Vagina (tissue), 2 donors: ENCODE measurements around the gene ZBTB5.

ENCODE experiments used
- CTCF ChIP-seq, 3 experiments: fragments of 450-650 bp in 2 of 3; fragments of 200-600 bp in 1 of 3; sonication (generic) in 1 of 3; IDR thresholded peaks; one replicate each; pipeline ENCODE4 v1.5.1; 2017 to 2019; ENCODE audit warnings: antibody characterized with exemption in 3 of 3, mild to moderate bottlenecking in 2 of 3, moderate library complexity in 2 of 3
- POLR2A ChIP-seq, 2 donors: fragments of 450-650 bp; IDR thresholded peaks; one replicate each; pipeline ENCODE4 v1.6.1; 2017; ENCODE audit warnings: antibody characterized with exemption in 2 of 2, mild to moderate bottlenecking in 2 of 2, moderate library complexity in 2 of 2
- POLR2AphosphoS5 ChIP-seq, 2 donors: sonication (generic); formaldehyde crosslinking; IDR thresholded peaks; one replicate each; pipeline ENCODE4 v1.9.0; 2017; ENCODE audit warnings: antibody characterized with exemption in 2 of 2, mild to moderate bottlenecking in 2 of 2, low read depth in 1 of 2; ENCODE audit not compliant: insufficient read depth in 1 of 2

GRCh38 chr9:37495571-37495970 lies 30.3 kb upstream of the ZBTB5 start:
- TF ChIP-seq POLR2AphosphoS5 (IDR thresholded peaks at IDR 0.05; ENCODE audit: insufficient read depth in 1 of 2, low read depth in 1 of 2) (no peak), CTCF (IDR thresholded peaks at IDR 0.05) (no peak), POLR2A (IDR thresholded peaks at IDR 0.05) (no peak)
